Pancreas (tissue), 10 donors: ENCODE data around the gene RGS3. TPM values are rescaled to one million over a fixed set of nuclear protein-coding genes. Genes with fewer than 3 reads are reported as not detected.

Experiments used
- ATAC-seq, 4 donors: fragments of 200-7000 bp; cut with Tn5 transposase; one replicate each; pipeline versions ENCODE4 v1.8.0 to v1.9.1; 2020; ENCODE audit warnings: mild to moderate bottlenecking in 4 of 4, moderate library complexity in 4 of 4
- DNase-seq, 6 donors: peaks; one replicate each; pipeline ENCODE4 v3.0.0-alpha.2; 2020
- FAIRE-seq: peaks from 2 replicates; lab custom pipeline; 2012; peaks lifted over from hg19 to GRCh38; lab: Jason Lieb, UNC
- H3K27ac ChIP-seq, 4 donors: fragments of 200-600 bp; sonication (generic); 1 replicate in 3 of 4; 2 replicates in 1 of 4; pipeline versions ENCODE4 v1.5.0 to v1.8.0; 2020
- H3K27me3 ChIP-seq, 4 donors: fragments of 200-600 bp; one replicate each; pipeline ENCODE4 v1.8.0; 2021
- H3K36me3 ChIP-seq, 3 donors: fragments of 200-600 bp; sonication (generic) in 1 of 3; one replicate each; pipeline versions ENCODE4 v1.5.0 to v1.8.0; 2020 to 2021
- H3K4me1 ChIP-seq, 3 donors: fragments of 200-600 bp; one replicate each; pipeline ENCODE4 v1.8.0; 2021
- H3K4me3 ChIP-seq, 4 donors: fragments of 200-600 bp; sonication (generic) in 2 of 4; one replicate each; pipeline versions ENCODE4 v1.5.0 to v1.8.0; 2020 to 2021
- H3K9me3 ChIP-seq, 4 donors: fragments of 200-600 bp; one replicate each; pipeline ENCODE4 v1.8.0; 2021
- WGBS, 2 donors: extraction: QIAGEN DNeasy Blood & Tissue Kit; methylation state at CpG; one replicate each; pipeline ENCODE4 v1.1.7; 2013; 5-methylcytosine and 5-hydroxymethylcytosine counted together
- intact Hi-C, 3 donors: fragments of 100-400 bp; cut with DNase I; formaldehyde crosslinking; loops; one replicate each; pipeline versions ENCODE4 v1.11.1 to v1.14.2; 2022
- polyA plus RNA-seq, 2 donors: library from polyadenylated mRNA; stranded (reverse); fragments of 200-250 nt; gene quantifications; one replicate each; pipeline ENCODE4 v1.2.3, GENCODE V29; 2013
- total RNA-seq, 6 donors: library from RNA; stranded (reverse); fragmentation: NEBNext Ultra II Directional in 4 of 6; extraction: Animal tissue kit (Norgen Biotek cat#: 25700) in 4 of 6; gene quantifications; one replicate each; pipeline versions ENCODE4 v1.2.1 to v1.2.4, GENCODE V29; 2021 to 2023
- TF ChIP-seq, protein P1 (sequence below), 4 donors: fragments of 200-600 bp; sonication (generic) in 3 of 4; IDR thresholded peaks; one replicate each; pipeline versions ENCODE4 v1.5.0 to v1.8.0; 2021; ENCODE audit warnings: antibody characterized with exemption in 4 of 4
- donor health status: healthy with polysubstance abuse.
- donor health status: DM: no; HTN: no; CAD: no; lungs with moderate emphysema.
- donor health status: DM: no; HTN: no; CAD: no.
- donor health status: control.
- donor health status: control.
- donor health status: Bipolar disorder and iron deficiency.
- donor health status: DM: yes; HTN: yes; CAD: no.
- donor health status: DM: no; HTN: no; CAD: no.
- donor health status: DM: no; HTN: no; CAD: no.
- donor health status: DM: yes; HTN: yes; CAD: no.

RGS3 gene
- total and polyA plus RNA-seq, 8 donors, result 18.3 to 55.3 (median 32.6) TPM

- Histone ChIP-seq H3K4me3 (no peak overlapping the region), H3K27me3 (no peaks in the 10 kb centered on the region), H3K4me1 (peaks cover 0 to 1% (median 0%) of the 10 kb centered on the region in 3 donors), H3K36me3 (no peaks in the 10 kb centered on the region), H3K9me3 (no peaks in the 10 kb centered on the region), H3K27ac (no peak overlapping the region)
- no peak for ATAC-seq
- DNase-seq, result no peak
- TF ChIP-seq, protein P1, sequence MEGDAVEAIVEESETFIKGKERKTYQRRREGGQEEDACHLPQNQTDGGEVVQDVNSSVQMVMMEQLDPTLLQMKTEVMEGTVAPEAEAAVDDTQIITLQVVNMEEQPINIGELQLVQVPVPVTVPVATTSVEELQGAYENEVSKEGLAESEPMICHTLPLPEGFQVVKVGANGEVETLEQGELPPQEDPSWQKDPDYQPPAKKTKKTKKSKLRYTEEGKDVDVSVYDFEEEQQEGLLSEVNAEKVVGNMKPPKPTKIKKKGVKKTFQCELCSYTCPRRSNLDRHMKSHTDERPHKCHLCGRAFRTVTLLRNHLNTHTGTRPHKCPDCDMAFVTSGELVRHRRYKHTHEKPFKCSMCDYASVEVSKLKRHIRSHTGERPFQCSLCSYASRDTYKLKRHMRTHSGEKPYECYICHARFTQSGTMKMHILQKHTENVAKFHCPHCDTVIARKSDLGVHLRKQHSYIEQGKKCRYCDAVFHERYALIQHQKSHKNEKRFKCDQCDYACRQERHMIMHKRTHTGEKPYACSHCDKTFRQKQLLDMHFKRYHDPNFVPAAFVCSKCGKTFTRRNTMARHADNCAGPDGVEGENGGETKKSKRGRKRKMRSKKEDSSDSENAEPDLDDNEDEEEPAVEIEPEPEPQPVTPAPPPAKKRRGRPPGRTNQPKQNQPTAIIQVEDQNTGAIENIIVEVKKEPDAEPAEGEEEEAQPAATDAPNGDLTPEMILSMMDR (IDR thresholded peaks at IDR 0.05), result no peak
- intact Hi-C loops, result no loop called here
- 77 to 83% methylated on average over 8 of the region's 8 CpGs for WGBS, 2 donors
- FAIRE-seq, result no peak
Observed at GRCh38 chr9:113474360-113475028, 11.0 kb downstream of the RGS3 start.

DNA sequence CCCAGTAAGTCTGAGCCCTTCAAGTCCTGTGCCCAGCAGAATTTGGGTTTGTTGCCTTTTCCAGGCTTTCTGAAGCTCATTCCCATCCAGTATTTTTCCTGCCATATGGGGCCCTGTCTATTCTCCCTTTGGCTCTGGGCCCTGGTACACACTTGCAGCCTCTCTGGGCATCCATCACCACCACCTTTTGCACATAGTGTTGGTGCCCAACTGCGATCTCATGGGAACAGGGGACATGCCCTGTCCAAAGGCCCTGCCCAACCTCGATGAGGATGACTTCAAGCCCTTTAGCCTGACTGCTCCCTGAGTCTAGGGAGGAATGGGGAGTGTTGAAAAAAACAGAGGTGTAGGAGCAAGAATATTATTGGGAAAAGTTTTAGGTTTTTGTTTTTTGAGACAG is 11.5 kb downstream of the RGS3 start:
- Histone ChIP-seq H3K4me1 (no peaks in the 10 kb centered on the region), H3K27ac (no peak overlapping the region), H3K9me3 (no peaks in the 10 kb centered on the region), H3K36me3 (no peaks in the 10 kb centered on the region), H3K4me3 (no peak overlapping the region), H3K27me3 (no peaks in the 10 kb centered on the region)
- TF ChIP-seq, protein P1 (IDR thresholded peaks at IDR 0.05), result no peak
- intact Hi-C loops, result no loop called here
- 91 to 96% methylated on average over 2 of the region's 2 CpGs for WGBS, 2 donors
- FAIRE-seq, result no peak
- no peak for DNase-seq
- ATAC-seq, result no peak

GRCh38 chr9:113475992-113476391 is 12.5 kb downstream of the RGS3 start:
- TF ChIP-seq, protein P1 (IDR thresholded peaks at IDR 0.05), result no peak
- Histone ChIP-seq H3K9me3 (no peaks in the 10 kb centered on the region), H3K36me3 (no peaks in the 10 kb centered on the region), H3K4me1 (no peaks in the 10 kb centered on the region), H3K27ac (no peak overlapping the region), H3K4me3 (no peak overlapping the region), H3K27me3 (no peaks in the 10 kb centered on the region)
- DNase-seq (no peak), FAIRE-seq (no peak), ATAC-seq (no peak)
- intact Hi-C loops, result no loop called here
- 95 to 100% methylated on average over 4 of the region's 4 CpGs for WGBS, 2 donors

DNA sequence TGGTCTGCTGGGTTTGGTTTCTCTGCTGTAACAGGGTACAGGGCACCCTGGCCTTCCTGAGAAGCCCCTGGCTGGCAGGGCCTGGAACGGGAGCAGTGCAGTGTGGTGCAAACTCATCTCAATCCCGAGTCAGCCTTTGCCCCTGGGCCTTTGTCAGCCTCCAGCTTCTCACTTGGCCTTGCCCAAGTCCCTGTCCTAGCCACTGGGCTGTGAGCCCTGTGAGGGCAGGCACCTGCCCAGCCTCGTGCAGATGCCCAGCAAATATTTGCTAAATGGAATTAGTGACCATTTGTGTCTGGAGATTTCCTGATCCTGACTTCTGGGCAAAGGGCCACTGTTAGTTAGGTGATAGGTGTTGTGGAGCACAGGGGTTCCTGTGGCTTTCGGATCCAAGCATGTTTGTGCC is 13.0 kb downstream of the RGS3 start:
- no peaks in the 10 kb centered on the region for H3K9me3 ChIP-seq
- 47 to 55% methylated on average over 4 of the region's 4 CpGs for WGBS, 2 donors
- H3K27ac ChIP-seq, result peak overlapping the region in 1 of 4 donors; percentile 48
- DNase-seq (no peak), FAIRE-seq (no peak), ATAC-seq (peak; percentile 35 to 60 (median 54))
- no peak overlapping the region for H3K4me3 ChIP-seq
- H3K27me3 ChIP-seq, result no peaks in the 10 kb centered on the region
- H3K4me1 ChIP-seq, result peaks cover 0 to 5% (median 0%) of the 10 kb centered on the region in 3 donors
- H3K36me3 ChIP-seq, result no peaks in the 10 kb centered on the region
- intact Hi-C loops, result no loop called here
- TF ChIP-seq, protein P1 (IDR thresholded peaks at IDR 0.05), result no peak

- Histone ChIP-seq H3K9me3 (no peaks in the 10 kb centered on the region), H3K4me3 (no peak overlapping the region), H3K27ac (peak overlapping the region in 1 of 4 donors; percentile 48), H3K36me3 (no peaks in the 10 kb centered on the region), H3K4me1 (peaks cover 0 to 6% (median 0%) of the 10 kb centered on the region in 3 donors), H3K27me3 (no peaks in the 10 kb centered on the region)
- DNase-seq, result no peak
- TF ChIP-seq, protein P1 (IDR thresholded peaks at IDR 0.05), result no peak
- WGBS, 2 donors, result 72 to 73% methylated on average over 4 of the region's 4 CpGs
- no peak for ATAC-seq
- FAIRE-seq, result no peak
- intact Hi-C loops, result no loop called here
Observed at GRCh38 chr9:113477058-113477457, 13.5 kb downstream of the RGS3 start.
